Measurements from ENCODE around the gene TTC32.
"Not testable (repeated sequence)": the region's sequence is repeated elsewhere in the genome, so short reads cannot be mapped to it uniquely, and the experiment has no call there.

Gene TTC32

DNA sequence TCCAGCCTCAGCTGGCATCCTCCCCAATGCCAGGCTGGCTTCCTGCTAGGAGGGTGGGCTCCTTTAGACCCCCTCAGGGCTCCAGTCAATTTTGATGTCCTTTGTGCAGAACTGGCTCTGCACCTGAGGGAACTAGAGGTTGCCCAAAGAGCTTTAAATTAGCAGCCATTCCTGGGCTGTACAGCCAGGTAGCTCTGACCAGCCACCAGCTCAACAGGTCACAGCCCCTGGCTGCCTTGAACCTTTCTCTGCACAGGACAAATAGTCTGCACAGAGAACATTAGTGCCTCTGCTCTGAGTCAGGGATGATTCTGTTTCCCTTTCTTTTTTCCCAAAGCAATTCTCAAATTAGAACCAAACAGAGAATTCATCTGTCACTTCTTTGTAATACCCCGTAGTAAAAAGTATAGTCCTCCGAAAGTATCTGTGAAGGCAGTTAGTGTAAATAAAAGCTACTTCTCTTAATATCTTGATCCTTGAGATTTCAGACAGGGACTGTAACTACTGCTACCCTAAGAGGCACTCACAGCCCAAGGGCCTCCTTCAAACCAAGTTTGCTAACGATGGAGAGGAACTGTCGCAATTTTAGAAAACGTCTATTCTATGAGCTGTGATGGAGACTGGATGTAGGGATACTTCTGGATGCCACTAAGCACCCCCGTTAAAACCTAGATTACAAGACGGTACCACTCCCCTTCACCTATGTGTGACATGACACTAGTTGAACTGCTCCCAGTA, 3.0 kb downstream of the TTC32 start:
- H3K4me3 ChIP-seq (ENCODE audit: low read depth, low read length) = no peak overlapping the region
- no peak for DNase-seq (ENCODE audit: low read depth)
- TF ChIP-seq, protein P1, sequence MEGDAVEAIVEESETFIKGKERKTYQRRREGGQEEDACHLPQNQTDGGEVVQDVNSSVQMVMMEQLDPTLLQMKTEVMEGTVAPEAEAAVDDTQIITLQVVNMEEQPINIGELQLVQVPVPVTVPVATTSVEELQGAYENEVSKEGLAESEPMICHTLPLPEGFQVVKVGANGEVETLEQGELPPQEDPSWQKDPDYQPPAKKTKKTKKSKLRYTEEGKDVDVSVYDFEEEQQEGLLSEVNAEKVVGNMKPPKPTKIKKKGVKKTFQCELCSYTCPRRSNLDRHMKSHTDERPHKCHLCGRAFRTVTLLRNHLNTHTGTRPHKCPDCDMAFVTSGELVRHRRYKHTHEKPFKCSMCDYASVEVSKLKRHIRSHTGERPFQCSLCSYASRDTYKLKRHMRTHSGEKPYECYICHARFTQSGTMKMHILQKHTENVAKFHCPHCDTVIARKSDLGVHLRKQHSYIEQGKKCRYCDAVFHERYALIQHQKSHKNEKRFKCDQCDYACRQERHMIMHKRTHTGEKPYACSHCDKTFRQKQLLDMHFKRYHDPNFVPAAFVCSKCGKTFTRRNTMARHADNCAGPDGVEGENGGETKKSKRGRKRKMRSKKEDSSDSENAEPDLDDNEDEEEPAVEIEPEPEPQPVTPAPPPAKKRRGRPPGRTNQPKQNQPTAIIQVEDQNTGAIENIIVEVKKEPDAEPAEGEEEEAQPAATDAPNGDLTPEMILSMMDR (IDR thresholded peaks at IDR 0.05; ENCODE audit: control insufficient read depth, extremely low read depth, insufficient read depth) = no peak

DNA sequence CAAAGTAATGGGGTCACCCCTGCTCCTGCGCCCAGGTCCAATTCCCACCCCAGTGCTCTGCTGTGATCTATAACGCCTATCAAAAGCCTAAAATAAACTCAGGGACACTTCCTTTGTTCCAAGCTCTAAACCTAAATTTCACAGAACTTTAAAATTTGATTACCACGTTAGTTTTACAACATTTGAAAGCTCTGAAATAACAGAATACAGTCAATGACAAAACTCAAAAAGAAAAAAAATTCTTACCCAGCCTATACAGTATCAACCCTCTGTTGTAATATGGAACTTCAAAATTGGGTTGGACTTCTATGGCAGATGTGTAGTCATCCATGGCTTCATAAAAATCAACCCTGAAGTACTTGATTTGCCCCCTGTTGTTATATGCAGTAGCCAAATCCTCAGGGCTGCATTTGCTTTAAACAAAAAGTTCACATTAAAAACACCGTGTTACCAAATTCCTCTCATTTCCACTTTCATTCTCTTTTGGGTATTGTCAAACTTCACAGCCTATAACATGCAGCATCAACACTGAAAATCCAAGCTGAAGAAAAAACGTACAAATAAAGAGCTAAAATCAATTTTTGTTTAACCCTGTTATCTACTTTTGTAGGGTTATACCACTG, 4.0 kb downstream of the TTC32 start:
- TF ChIP-seq, protein P1 (IDR thresholded peaks at IDR 0.05; ENCODE audit: control insufficient read depth, extremely low read depth, insufficient read depth) = no peak
- no peak for DNase-seq (ENCODE audit: low read depth)
- no peak overlapping the region for H3K4me3 ChIP-seq (ENCODE audit: low read depth, low read length)

DNA sequence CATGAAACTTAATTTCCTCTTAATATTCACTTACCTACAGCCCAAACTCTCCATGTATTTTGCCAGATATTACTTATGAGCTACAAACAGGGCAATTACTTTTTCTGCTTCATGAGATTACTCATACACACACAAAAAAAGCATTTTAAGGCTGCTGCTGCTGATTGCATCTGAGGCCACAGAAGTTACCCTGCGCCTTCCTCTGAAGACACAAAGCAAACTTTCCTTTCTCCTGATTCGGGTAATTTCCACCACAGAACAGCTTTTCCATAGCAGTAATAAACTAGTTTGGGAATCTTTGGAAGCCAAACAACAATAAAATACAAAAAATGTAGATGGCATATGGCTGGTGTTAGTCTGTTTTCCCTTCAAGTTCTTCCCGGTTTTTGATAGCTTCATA, 6.2 kb downstream of the TTC32 start:
- H3K4me3 ChIP-seq (ENCODE audit: low read depth, low read length) = no peak overlapping the region

DNA sequence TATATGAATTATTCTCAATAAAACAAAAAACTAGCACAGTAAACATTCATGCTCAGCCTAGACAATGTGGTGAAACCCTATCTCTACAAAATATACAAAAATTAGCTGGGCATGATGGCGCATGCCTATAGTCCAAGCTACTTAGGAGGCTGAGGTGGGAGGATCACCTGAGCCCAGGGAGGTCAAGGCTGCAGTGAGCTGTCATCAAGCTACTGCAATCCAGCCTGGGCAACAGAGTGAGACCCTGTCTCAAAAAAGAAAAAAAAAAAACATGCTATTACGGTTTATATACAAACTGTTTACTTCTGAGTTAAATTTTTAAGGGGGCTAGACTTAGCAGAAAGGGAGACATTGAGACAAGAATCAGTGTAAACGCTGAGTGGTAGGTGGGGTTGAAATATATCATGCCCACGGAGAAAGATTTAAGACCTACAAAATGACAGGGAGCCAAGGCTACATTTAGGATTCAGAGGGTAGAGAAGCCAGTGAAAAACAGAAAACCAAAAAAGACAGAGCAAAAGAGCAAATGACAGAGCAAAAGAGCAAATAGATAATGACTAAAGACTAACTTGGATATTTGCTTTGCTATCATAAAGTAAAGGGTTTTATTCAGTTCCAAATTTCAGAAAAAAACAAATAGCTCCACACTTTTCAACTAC, 7.5 kb downstream of the TTC32 start:
- H3K4me3 ChIP-seq (ENCODE audit: low read depth, low read length) = no peak overlapping the region
- TF ChIP-seq, protein P1 (IDR thresholded peaks at IDR 0.05; ENCODE audit: control insufficient read depth, extremely low read depth, insufficient read depth) = no peak
- no peak for DNase-seq (ENCODE audit: low read depth)

More for the DNA sequence above, 6.2 kb downstream of the TTC32 start:
- TF ChIP-seq, protein P1 (IDR thresholded peaks at IDR 0.05; ENCODE audit: control insufficient read depth, extremely low read depth, insufficient read depth) = no peak
- no peak for DNase-seq (ENCODE audit: low read depth)

DNA sequence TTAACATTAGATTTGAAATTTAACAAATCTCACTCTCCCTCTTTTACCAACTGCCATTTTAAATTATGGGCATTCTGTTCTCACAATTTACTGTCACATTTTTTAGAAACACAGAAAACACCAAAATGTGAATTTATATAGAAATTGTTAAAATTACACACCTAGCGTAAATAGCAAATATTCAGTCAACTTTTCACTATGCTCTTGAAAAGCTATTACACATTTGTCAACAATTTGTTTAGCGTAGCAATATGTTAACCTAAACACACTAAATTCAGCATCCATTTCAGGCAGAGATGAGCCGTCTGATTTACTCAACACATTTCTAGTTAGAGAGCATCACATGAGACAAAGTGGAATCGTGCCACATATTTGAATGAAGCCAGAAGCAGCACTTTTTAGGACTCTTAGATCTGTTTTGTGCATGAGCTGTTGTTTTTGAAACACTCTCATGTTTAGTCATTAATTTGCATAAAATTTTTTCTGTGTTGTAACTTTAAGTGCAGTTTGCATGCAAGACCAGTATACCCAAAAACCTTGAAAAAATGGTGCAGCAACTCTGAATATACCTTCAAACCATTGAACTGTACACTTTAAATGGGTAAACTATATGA, 8.2 kb downstream of the TTC32 start:
- TF ChIP-seq, protein P1 (IDR thresholded peaks at IDR 0.05; ENCODE audit: control insufficient read depth, extremely low read depth, insufficient read depth) = no peak
- no peak overlapping the region for H3K4me3 ChIP-seq (ENCODE audit: low read depth, low read length)
- no peak for DNase-seq (ENCODE audit: low read depth)

DNA sequence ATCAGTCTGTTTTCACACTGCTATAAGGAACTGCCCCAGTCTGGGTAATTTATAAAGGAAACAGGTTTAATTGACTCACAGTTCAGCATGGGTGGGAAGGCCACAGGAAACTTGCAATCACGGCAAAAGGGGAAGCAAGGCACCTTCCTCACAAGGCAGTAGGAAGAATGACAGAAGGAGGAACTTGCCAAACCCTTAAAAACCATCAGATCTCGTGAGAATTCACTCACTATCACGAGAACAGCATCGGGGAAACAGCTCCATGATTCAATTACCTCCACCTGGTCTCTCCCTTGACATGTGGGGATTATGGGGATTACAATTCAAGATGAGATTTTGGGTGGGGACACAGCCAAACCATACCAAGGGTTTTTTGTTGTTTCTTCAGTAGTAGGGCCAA, 9.8 kb downstream of the TTC32 start:
- H3K4me3 ChIP-seq (ENCODE audit: low read depth, low read length); DNase-seq (ENCODE audit: low read depth): not testable (repeated sequence)

DNA sequence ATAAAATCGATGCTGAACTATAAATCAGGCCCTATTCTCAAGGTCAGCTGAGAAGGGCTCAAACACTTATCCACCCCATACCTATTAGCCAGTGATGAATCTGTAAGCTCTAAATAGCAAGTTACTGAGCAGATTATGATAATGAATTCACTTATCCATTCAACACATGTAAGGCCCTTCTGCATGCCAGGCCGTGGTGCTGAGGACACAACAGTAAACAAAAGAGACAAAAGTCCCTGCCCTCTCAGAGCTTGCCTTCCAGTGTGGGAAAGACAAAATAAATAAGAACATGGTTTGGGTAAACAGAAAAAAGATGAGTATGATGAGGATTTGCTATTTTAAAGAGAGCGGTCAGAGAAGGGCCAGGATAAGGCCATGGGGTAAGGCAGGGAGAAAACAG, 11.7 kb downstream of the TTC32 start:
- DNase-seq (ENCODE audit: low read depth) = no peak
- TF ChIP-seq, protein P1 (IDR thresholded peaks at IDR 0.05; ENCODE audit: control insufficient read depth, extremely low read depth, insufficient read depth) = no peak
- no peak overlapping the region for H3K4me3 ChIP-seq (ENCODE audit: low read depth, low read length)

All from LNCaP clone FGC (cell line).